ENCODE data around the gene CTDSPL.

GRCh38 chr3:37903320-37903719 is 41.6 kb downstream of the CTDSPL start:
- TF ChIP-seq POLR2A (IDR thresholded peaks at IDR 0.05; ENCODE audit: insufficient read depth in 1 of 2, low read depth in 2 of 2, low read length in 2 of 2) (no peak), HIVEP1 (CRISPR knock-in tag; IDR thresholded peaks at IDR 0.05) (no peak), FOXK1 (CRISPR knock-in tag; IDR thresholded peaks at IDR 0.05; ENCODE audit: borderline replicate concordance, low read depth) (no peak), PLSCR1 (CRISPR knock-in tag; IDR thresholded peaks at IDR 0.05; ENCODE audit: borderline replicate concordance) (no peak), BCL6 (CRISPR knock-in tag; IDR thresholded peaks at IDR 0.05) (peak; percentile 62), CTCF (CRISPR knock-in tag; IDR thresholded peaks at IDR 0.05) (no peak), ZBTB33 (CRISPR knock-in tag; IDR thresholded peaks at IDR 0.05) (no peak), PCBP2 (optimal IDR thresholded peaks at IDR 0.05; ENCODE audit: low read depth, low read length, poor library complexity, severe bottlenecking) (no peak)

Data from HepG2 (cell line).